Measurements from ENCODE around the gene DLEC1. TPM values are rescaled to one million over a fixed set of nuclear protein-coding genes. Genes with fewer than 3 reads are reported as not detected.

Gene DLEC1
- polyA plus RNA-seq, 1 donor from 2014 or later: 0.25 TPM

GRCh38 chr3:38136777-38137614 is 98.0 kb downstream of the DLEC1 start, which contains the start of gene ACAA1:
ACAA1 (minus strand) TSS chr3:38137127; CDS start chr3:38137035, 92 bp downstream.
- Histone ChIP-seq H3K79me2 (replicated peaks; ENCODE audit: insufficient read depth, low read length) (peaks cover 7% of the 10 kb centered on the region), H3K27ac (ENCODE audit: low read length) (peak within 1 kb of the TSS; percentile 47), H4K20me1 (ENCODE audit: insufficient read depth) (no peaks in the 10 kb centered on the region), H2AFZ (ENCODE audit: low read depth, low read length) (peak within 1 kb of the TSS; percentile 95), H3K4me2 (ENCODE audit: low read length) (peak within 1 kb of the TSS; percentile 96), H3K9me2 (ENCODE audit: insufficient read depth, low read length) (no peaks in the 10 kb centered on the region), H3K36me3 (ENCODE audit: insufficient read depth, low read length) (no peaks in the 10 kb centered on the region), H3K9me3 (ENCODE audit: low read length) (no peaks in the 10 kb centered on the region), H3K9ac (ENCODE audit: low read length) (peak within 1 kb of the TSS; percentile 80), H3K4me3 (ENCODE audit: low read length) (peak within 1 kb of the TSS; percentile 93), H3K27me3 (ENCODE audit: insufficient read depth, low read depth, low read length) (peaks cover 20% of the 10 kb centered on the region), H3F3A (ENCODE audit: insufficient read depth, low read length, poor library complexity, severe bottlenecking) (no peaks in the 10 kb centered on the region)
- no peak for TF ChIP-seq REST (IDR thresholded peaks at IDR 0.05; ENCODE audit: borderline replicate concordance)
- peak; percentile 84 for TF ChIP-seq POLR2AphosphoS5 (IDR thresholded peaks at IDR 0.05)
- peak; percentile 29 for TF ChIP-seq TAF1 (IDR thresholded peaks at IDR 0.05; ENCODE audit: low read depth)
- TF ChIP-seq EP300 (conservative IDR thresholded peaks at IDR 0.05; ENCODE audit: poor library complexity, severe bottlenecking): no peak
- TF ChIP-seq MXI1 (conservative IDR thresholded peaks at IDR 0.05; ENCODE audit: poor library complexity, severe bottlenecking): peak; percentile 82
- peak; percentile 42 for TF ChIP-seq RAD21 (conservative IDR thresholded peaks at IDR 0.05)
- peak; percentile 46 for TF ChIP-seq SMC3 (conservative IDR thresholded peaks at IDR 0.05; ENCODE audit: poor library complexity)
- TF ChIP-seq CTCF (IDR thresholded peaks at IDR 0.05; ENCODE audit: poor library complexity, severe bottlenecking): peak; percentile 24
- no peak for TF ChIP-seq EZH2 (IDR thresholded peaks at IDR 0.05; ENCODE audit: borderline replicate concordance, insufficient read depth, low read length, poor library complexity, severe bottlenecking)

- H3K27me3 ChIP-seq (ENCODE audit: insufficient read depth, low read depth, low read length): peaks cover 20% of the 10 kb centered on the region
- TF ChIP-seq SMC3 (conservative IDR thresholded peaks at IDR 0.05; ENCODE audit: poor library complexity) (no peak), TAF1 (IDR thresholded peaks at IDR 0.05; ENCODE audit: low read depth) (peak; percentile 1)
- peak overlapping the region; percentile 47 for H3K27ac ChIP-seq (ENCODE audit: low read length)
- peak overlapping the region; percentile 93 for H3K4me3 ChIP-seq (ENCODE audit: low read length)
- H3K9me2 ChIP-seq (ENCODE audit: insufficient read depth, low read length): no peaks in the 10 kb centered on the region
- peak overlapping the region; percentile 96 for H3K4me2 ChIP-seq (ENCODE audit: low read length)
- H3K9me3 ChIP-seq (ENCODE audit: low read length): no peaks in the 10 kb centered on the region
- no peaks in the 10 kb centered on the region for H4K20me1 ChIP-seq (ENCODE audit: insufficient read depth)
- peaks cover 7% of the 10 kb centered on the region for H3K79me2 ChIP-seq (replicated peaks; ENCODE audit: insufficient read depth, low read length)
- peak overlapping the region; percentile 80 for H3K9ac ChIP-seq (ENCODE audit: low read length)
- H3K36me3 ChIP-seq (ENCODE audit: insufficient read depth, low read length): no peaks in the 10 kb centered on the region
- peak overlapping the region; percentile 95 for H2AFZ ChIP-seq (ENCODE audit: low read depth, low read length)
- H3F3A ChIP-seq (ENCODE audit: insufficient read depth, low read length, poor library complexity, severe bottlenecking): no peaks in the 10 kb centered on the region
These were observed 98.8 kb downstream of the DLEC1 start for GRCh38 chr3:38137615-38138348.
